ENCODE results near the gene TUBB1. TPM values are rescaled to one million over a fixed set of nuclear protein-coding genes. Genes with fewer than 3 reads are reported as not detected.

TUBB1 gene
- total RNA-seq, 1 experiment from 2014 or later: not detected

DNA sequence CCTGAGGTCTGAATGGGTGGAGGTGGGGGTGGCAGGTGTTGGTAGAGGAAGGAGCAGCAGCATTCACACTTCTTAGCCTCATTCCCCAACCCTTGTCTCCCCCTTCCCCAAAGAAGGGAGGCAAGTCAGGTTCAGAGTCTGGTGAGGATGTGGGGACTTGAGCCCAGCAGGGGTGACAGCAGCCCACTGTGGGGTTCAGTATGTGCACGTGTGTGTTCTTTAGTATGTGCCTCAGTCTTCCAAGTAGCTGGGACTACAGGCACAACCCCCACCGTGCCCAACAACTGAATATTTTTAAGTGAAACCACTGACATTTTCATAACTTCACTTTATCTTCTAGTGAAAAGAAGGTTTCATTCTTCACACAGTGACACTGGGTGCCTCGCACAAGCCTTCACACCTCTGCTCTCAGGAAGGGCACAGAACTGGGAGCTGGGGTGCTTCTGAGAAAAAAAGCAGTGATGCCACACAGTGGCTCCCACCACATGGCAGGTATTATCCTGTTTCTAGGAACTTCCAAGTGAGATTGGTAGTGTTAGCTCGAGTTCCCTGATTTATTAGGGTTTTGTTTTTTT is 56.8 kb downstream of the TUBB1 start:
- Histone ChIP-seq H3K9me3 (ENCODE audit: low read depth, low read length, poor library complexity, severe bottlenecking) (no peaks in the 10 kb centered on the region), H3K4me1 (ENCODE audit: insufficient read depth, low read length, poor library complexity, severe bottlenecking) (no peaks in the 10 kb centered on the region), H3K4me3 (ENCODE audit: low read depth, low read length, poor library complexity, severe bottlenecking) (no peak overlapping the region), H3K36me3 (ENCODE audit: insufficient read depth, low read length, poor library complexity, severe bottlenecking) (no peaks in the 10 kb centered on the region), H3K27ac (ENCODE audit: low read depth, low read length, poor library complexity, severe bottlenecking) (no peak overlapping the region), H3K27me3 (replicated peaks; ENCODE audit: insufficient read depth, low read depth, low read length, poor library complexity) (peaks cover 68% of the 10 kb centered on the region)
- DNase-seq (ENCODE audit: low spot score): no peak
- TF ChIP-seq EZH2 (IDR thresholded peaks at IDR 0.05; ENCODE audit: borderline replicate concordance, low read depth, low read length, poor library complexity, severe bottlenecking): no peak
- TF ChIP-seq, protein P1, sequence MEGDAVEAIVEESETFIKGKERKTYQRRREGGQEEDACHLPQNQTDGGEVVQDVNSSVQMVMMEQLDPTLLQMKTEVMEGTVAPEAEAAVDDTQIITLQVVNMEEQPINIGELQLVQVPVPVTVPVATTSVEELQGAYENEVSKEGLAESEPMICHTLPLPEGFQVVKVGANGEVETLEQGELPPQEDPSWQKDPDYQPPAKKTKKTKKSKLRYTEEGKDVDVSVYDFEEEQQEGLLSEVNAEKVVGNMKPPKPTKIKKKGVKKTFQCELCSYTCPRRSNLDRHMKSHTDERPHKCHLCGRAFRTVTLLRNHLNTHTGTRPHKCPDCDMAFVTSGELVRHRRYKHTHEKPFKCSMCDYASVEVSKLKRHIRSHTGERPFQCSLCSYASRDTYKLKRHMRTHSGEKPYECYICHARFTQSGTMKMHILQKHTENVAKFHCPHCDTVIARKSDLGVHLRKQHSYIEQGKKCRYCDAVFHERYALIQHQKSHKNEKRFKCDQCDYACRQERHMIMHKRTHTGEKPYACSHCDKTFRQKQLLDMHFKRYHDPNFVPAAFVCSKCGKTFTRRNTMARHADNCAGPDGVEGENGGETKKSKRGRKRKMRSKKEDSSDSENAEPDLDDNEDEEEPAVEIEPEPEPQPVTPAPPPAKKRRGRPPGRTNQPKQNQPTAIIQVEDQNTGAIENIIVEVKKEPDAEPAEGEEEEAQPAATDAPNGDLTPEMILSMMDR (conservative IDR thresholded peaks at IDR 0.05; ENCODE audit: low read depth, low read length): no peak
- ChIA-PET CTCF (no interaction called here), POLR2A (ENCODE audit: low non-redundant PET) (no interaction called here)
- no TSS peak for BruUV-seq (replicated peaks)
- intact Hi-C loops (cut with micrococcal nuclease; ENCODE audit: unreplicated experiment): no loop called here

Other genes with a start within 250 kb of the TUBB1 start
- gene GNAS-AS1, start 168.5 kb upstream of the TUBB1 start, total RNA-seq (2021): 6.7 and 7.1 TPM in 2 replicates
- 1,108 and 1,144 TPM in 2 replicates for gene GNAS, start 166.7 kb upstream of the TUBB1 start, total RNA-seq (2021)
- 164 and 174 TPM in 2 replicates for gene NELFCD, start 38.2 kb upstream of the TUBB1 start, total RNA-seq (2021)
- 1.2 and 1.4 TPM in 2 replicates for gene CTSZ, start 12.2 kb upstream of the TUBB1 start, total RNA-seq (2021)
- 73.7 and 76.8 TPM in 2 replicates for gene ATP5F1E, start 12.9 kb downstream of the TUBB1 start, total RNA-seq (2021)
- gene PRELID3B, start 23.4 kb downstream of the TUBB1 start, total RNA-seq (2021): 81.9 and 83.4 TPM in 2 replicates
- gene ZNF831, start 144.4 kb downstream of the TUBB1 start, total RNA-seq (2021): not detected in 2 replicates

Measured in A673 (cell line).